ENCODE measurements around the gene ISCU.

Gene ISCU

DNA sequence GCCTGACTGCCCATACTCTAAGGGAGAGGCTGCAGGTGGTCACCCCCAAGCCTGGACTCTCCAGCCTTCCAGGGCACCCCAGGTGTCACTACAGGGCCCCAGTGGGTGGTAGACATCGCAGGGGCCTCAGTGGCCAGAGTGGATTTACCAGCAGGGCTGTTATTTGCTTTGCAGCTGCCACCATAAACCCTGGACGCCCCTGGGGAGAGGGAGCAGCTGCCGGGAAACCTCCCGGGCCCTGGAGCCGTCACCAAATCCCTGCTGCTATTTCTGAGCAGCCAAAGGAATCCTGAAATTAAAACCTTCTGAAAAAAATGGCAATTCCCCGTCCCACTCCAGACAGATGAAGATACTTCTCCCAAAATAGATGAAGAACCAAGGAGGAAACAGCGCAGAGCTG, 21.6 kb downstream of the ISCU start:
- Histone ChIP-seq H3K4me2 (ENCODE audit: low read depth, low read length, poor library complexity, severe bottlenecking) (no peak overlapping the region), H3K27ac (ENCODE audit: low read depth, low read length) (no peak overlapping the region)

DNA sequence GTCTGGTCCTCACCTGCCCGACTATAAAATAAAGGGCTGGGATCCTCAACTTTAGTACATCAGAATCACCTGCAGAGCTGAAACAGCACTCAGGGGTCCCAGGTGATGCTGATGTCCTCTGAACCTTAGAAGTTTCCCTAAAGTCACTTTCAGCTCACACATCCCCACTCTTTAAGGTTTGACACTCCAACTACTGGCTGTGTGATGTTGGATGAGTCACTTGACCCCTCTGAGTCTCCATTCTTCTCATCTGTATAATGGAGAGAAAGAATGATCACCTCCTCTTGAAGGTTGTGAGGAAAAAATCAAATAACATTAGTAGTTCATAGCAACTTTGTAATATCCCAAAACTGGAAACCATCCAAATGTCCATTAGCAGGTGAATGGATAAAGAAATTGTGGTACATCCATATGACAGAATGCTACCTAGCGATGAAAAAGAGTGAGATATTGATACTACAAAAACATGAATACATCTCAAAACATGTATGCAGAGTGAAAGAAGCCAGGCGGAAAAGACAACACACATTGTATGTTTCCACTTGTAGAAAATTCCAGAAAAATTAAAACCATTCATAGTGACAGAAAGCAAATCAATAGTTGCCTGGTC, 22.2 kb downstream of the ISCU start:
- H3K4me3 ChIP-seq (ENCODE audit: insufficient read depth, low read length, poor library complexity, severe bottlenecking): no peak overlapping the region
- no peaks in the 10 kb centered on the region for H3K27me3 ChIP-seq (ENCODE audit: low read length)
- no peaks in the 10 kb centered on the region for H3K79me2 ChIP-seq (ENCODE audit: insufficient read depth, low read length)
- no peak overlapping the region for H3K9ac ChIP-seq (ENCODE audit: low read length)
- no peaks in the 10 kb centered on the region for H4K20me1 ChIP-seq (ENCODE audit: low read depth, low read length)
- H2AFZ ChIP-seq (ENCODE audit: low read depth, low read length, severe bottlenecking): no peak overlapping the region
- no peak for TF ChIP-seq EZH2phosphoT487 (conservative IDR thresholded peaks at IDR 0.05; ENCODE audit: low read length)
- TF ChIP-seq, protein P1, sequence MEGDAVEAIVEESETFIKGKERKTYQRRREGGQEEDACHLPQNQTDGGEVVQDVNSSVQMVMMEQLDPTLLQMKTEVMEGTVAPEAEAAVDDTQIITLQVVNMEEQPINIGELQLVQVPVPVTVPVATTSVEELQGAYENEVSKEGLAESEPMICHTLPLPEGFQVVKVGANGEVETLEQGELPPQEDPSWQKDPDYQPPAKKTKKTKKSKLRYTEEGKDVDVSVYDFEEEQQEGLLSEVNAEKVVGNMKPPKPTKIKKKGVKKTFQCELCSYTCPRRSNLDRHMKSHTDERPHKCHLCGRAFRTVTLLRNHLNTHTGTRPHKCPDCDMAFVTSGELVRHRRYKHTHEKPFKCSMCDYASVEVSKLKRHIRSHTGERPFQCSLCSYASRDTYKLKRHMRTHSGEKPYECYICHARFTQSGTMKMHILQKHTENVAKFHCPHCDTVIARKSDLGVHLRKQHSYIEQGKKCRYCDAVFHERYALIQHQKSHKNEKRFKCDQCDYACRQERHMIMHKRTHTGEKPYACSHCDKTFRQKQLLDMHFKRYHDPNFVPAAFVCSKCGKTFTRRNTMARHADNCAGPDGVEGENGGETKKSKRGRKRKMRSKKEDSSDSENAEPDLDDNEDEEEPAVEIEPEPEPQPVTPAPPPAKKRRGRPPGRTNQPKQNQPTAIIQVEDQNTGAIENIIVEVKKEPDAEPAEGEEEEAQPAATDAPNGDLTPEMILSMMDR (IDR thresholded peaks at IDR 0.05; ENCODE audit: insufficient read depth, low read length, poor library complexity, severe bottlenecking): no peak
- no peaks in the 10 kb centered on the region for H3K36me3 ChIP-seq (ENCODE audit: low read length)
- H3K9me3 ChIP-seq (ENCODE audit: insufficient read depth, low read length): no peaks in the 10 kb centered on the region
- H3K4me2 ChIP-seq (ENCODE audit: low read depth, low read length, poor library complexity, severe bottlenecking): no peak overlapping the region
- no peaks in the 10 kb centered on the region for H3F3A ChIP-seq (ENCODE audit: insufficient read depth)
- H3K9me2 ChIP-seq (replicated peaks; ENCODE audit: insufficient read depth, low read length): no peaks in the 10 kb centered on the region
- H3K27ac ChIP-seq (ENCODE audit: low read depth, low read length): no peak overlapping the region

More for the DNA sequence above, 21.6 kb downstream of the ISCU start:
- Histone ChIP-seq H4K20me1 (ENCODE audit: low read depth, low read length) (no peaks in the 10 kb centered on the region), H3K9me2 (replicated peaks; ENCODE audit: insufficient read depth, low read length) (no peaks in the 10 kb centered on the region), H3K9me3 (ENCODE audit: insufficient read depth, low read length) (no peaks in the 10 kb centered on the region), H3K36me3 (ENCODE audit: low read length) (no peaks in the 10 kb centered on the region), H3K27me3 (ENCODE audit: low read length) (no peaks in the 10 kb centered on the region), H3K9ac (ENCODE audit: low read length) (no peak overlapping the region), H2AFZ (ENCODE audit: low read depth, low read length, severe bottlenecking) (no peak overlapping the region), H3F3A (ENCODE audit: insufficient read depth) (no peaks in the 10 kb centered on the region), H3K79me2 (ENCODE audit: insufficient read depth, low read length) (no peaks in the 10 kb centered on the region), H3K4me3 (ENCODE audit: insufficient read depth, low read length, poor library complexity, severe bottlenecking) (no peak overlapping the region)
- no peak for TF ChIP-seq EZH2phosphoT487 (conservative IDR thresholded peaks at IDR 0.05; ENCODE audit: low read length)
- TF ChIP-seq, protein P1 (IDR thresholded peaks at IDR 0.05; ENCODE audit: insufficient read depth, low read length, poor library complexity, severe bottlenecking): no peak

DNA sequence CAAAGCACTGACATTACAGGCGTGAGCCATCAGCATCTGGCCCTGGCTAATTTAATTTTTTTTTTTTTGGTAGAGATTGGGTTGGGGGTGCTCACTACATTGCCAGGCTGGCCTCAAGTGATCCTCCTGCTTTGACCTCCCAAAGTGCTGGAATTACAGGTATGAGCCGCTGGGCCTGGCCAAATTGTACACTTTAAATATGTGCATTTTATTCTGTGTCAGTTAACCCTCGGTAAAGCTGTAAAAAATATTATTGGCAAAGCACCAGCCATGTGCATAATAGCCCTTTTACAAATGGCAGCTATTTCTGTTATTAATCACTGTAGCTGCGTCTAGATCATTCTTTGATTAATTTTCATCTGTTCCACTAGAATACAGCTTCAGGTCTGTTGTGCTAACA, 23.5 kb downstream of the ISCU start:
- Histone ChIP-seq H3F3A (ENCODE audit: insufficient read depth) (no peaks in the 10 kb centered on the region), H3K4me2 (ENCODE audit: low read depth, low read length, poor library complexity, severe bottlenecking) (no peak overlapping the region), H4K20me1 (ENCODE audit: low read depth, low read length) (no peaks in the 10 kb centered on the region), H3K27me3 (ENCODE audit: low read length) (no peaks in the 10 kb centered on the region), H3K9me3 (ENCODE audit: insufficient read depth, low read length) (no peaks in the 10 kb centered on the region), H3K36me3 (ENCODE audit: low read length) (no peaks in the 10 kb centered on the region), H3K9me2 (replicated peaks; ENCODE audit: insufficient read depth, low read length) (no peaks in the 10 kb centered on the region), H3K27ac (ENCODE audit: low read depth, low read length) (no peak overlapping the region), H2AFZ (ENCODE audit: low read depth, low read length, severe bottlenecking) (no peak overlapping the region), H3K9ac (ENCODE audit: low read length) (no peak overlapping the region), H3K4me3 (ENCODE audit: insufficient read depth, low read length, poor library complexity, severe bottlenecking) (no peak overlapping the region), H3K79me2 (ENCODE audit: insufficient read depth, low read length) (no peaks in the 10 kb centered on the region)
- no peak for TF ChIP-seq EZH2phosphoT487 (conservative IDR thresholded peaks at IDR 0.05; ENCODE audit: low read length)
- TF ChIP-seq, protein P1 (IDR thresholded peaks at IDR 0.05; ENCODE audit: insufficient read depth, low read length, poor library complexity, severe bottlenecking): no peak
